Liver (tissue), 9 donors: ENCODE data around the gene AGER. TPM values are rescaled to one million over a fixed set of nuclear protein-coding genes. Genes with fewer than 3 reads are reported as not detected.

Source experiments
- DNase-seq: peaks from one replicate; pipeline ENCODE4 v3.0.0-alpha.2; 2017; ENCODE audit warnings: low spot score
- H3K27ac ChIP-seq, 2 donors: one replicate each; pipeline ENCODE4 v1.7.0; 2013; ENCODE audit warnings: inconsistent platforms in 2 of 2, low read length in 2 of 2, control low read depth in 1 of 2, low read depth in 1 of 2, mild to moderate bottlenecking in 1 of 2
- H3K27me3 ChIP-seq, 4 donors: one replicate each; pipeline versions ENCODE4 v1.6.1 to v1.7.0; 2013; ENCODE audit warnings: low read length in 3 of 4, inconsistent platforms in 1 of 4, mild to moderate bottlenecking in 1 of 4, moderate library complexity in 1 of 4; ENCODE audit not compliant: control insufficient read depth in 4 of 4, insufficient read depth in 4 of 4
- H3K36me3 ChIP-seq, 4 donors: one replicate each; pipeline versions ENCODE4 v1.6.1 to v1.7.0; 2013; ENCODE audit warnings: low read length in 3 of 4, mild to moderate bottlenecking in 3 of 4, low read depth in 1 of 4, moderate library complexity in 1 of 4; ENCODE audit not compliant: control insufficient read depth in 4 of 4, insufficient read depth in 3 of 4
- H3K4me1 ChIP-seq, 4 donors: one replicate each; pipeline versions ENCODE4 v1.6.1 to v1.7.0; 2013; ENCODE audit warnings: low read length in 3 of 4, mild to moderate bottlenecking in 3 of 4, moderate library complexity in 1 of 4; ENCODE audit not compliant: control insufficient read depth in 4 of 4, insufficient read depth in 4 of 4
- H3K4me3 ChIP-seq, 3 donors: one replicate each; pipeline versions ENCODE4 v1.6.1 to v1.7.0; 2013; ENCODE audit warnings: low read length in 3 of 3, control low read depth in 1 of 3, low read depth in 1 of 3, mild to moderate bottlenecking in 1 of 3
- H3K9ac ChIP-seq, 2 donors: one replicate each; pipeline ENCODE4 v1.7.0; 2013; ENCODE audit warnings: low read length in 2 of 2, mild to moderate bottlenecking in 2 of 2, moderate library complexity in 2 of 2, control low read depth in 1 of 2, low read depth in 1 of 2
- H3K9me3 ChIP-seq, 4 donors: one replicate each; pipeline versions ENCODE4 v1.6.1 to v1.7.0; 2013; ENCODE audit warnings: low read length in 3 of 4; ENCODE audit not compliant: control insufficient read depth in 4 of 4
- CTCF ChIP-seq: fragments of 150-350 bp; IDR thresholded peaks from 2 replicates; pipeline ENCODE4 v1.5.1; 2017; ENCODE audit warnings: improper control_type of control experiment, low read depth, low read length; ENCODE audit not compliant: missing input control
- EGR1 ChIP-seq, 2 donors: IDR thresholded peaks; 2 replicates each; pipeline ENCODE4 v1.6.1; 2016 to 2018; ENCODE audit warnings: antibody characterized with exemption in 2 of 2, low read depth in 2 of 2
- GABPA ChIP-seq, 2 donors: IDR thresholded peaks in 1 of 2; conservative IDR thresholded peaks in 1 of 2; 2 replicates each; pipeline ENCODE4 v1.6.1; 2016; ENCODE audit warnings: antibody characterized with exemption in 2 of 2, mild to moderate bottlenecking in 1 of 2, moderate library complexity in 1 of 2
- HNF4A ChIP-seq, 2 donors: conservative IDR thresholded peaks; 2 replicates each; pipeline ENCODE4 v1.6.1; 2016; ENCODE audit warnings: antibody characterized with exemption in 2 of 2, mild to moderate bottlenecking in 2 of 2
- HNF4G ChIP-seq: IDR thresholded peaks from 2 replicates; pipeline ENCODE4 v1.6.1; 2016; ENCODE audit warnings: antibody characterized with exemption
- JUND ChIP-seq, 2 donors: IDR thresholded peaks; 2 replicates each; pipeline ENCODE4 v1.6.1; 2016; ENCODE audit warnings: antibody characterized with exemption in 2 of 2
- NR2F2 ChIP-seq: IDR thresholded peaks from 2 replicates; pipeline ENCODE4 v1.6.1; 2016; ENCODE audit warnings: antibody characterized with exemption
- REST ChIP-seq: IDR thresholded peaks from 2 replicates; pipeline ENCODE4 v1.6.1; 2016; ENCODE audit warnings: antibody characterized with exemption, mild to moderate bottlenecking
- RXRA ChIP-seq, 2 donors: IDR thresholded peaks; 2 replicates each; pipeline ENCODE4 v1.6.1; 2017 to 2018; ENCODE audit warnings: antibody characterized with exemption in 2 of 2, mild to moderate bottlenecking in 1 of 2
- TAF1 ChIP-seq: conservative IDR thresholded peaks from 2 replicates; pipeline ENCODE4 v1.6.1; 2016; ENCODE audit warnings: antibody characterized with exemption, mild to moderate bottlenecking
- YY1 ChIP-seq: IDR thresholded peaks from 2 replicates; pipeline ENCODE4 v1.6.1; 2016; ENCODE audit warnings: antibody characterized with exemption, mild to moderate bottlenecking
- ZBTB33 ChIP-seq: IDR thresholded peaks from 2 replicates; pipeline ENCODE4 v1.6.1; 2016; ENCODE audit warnings: antibody characterized with exemption
- WGBS: extraction: QIAGEN DNeasy Blood & Tissue Kit; methylation state at CpG from one replicate; pipeline ENCODE4 v1.1.7; 2013; 5-methylcytosine and 5-hydroxymethylcytosine counted together
- polyA plus RNA-seq, 2 donors: library from polyadenylated mRNA; stranded (reverse) in 1 of 2; unstranded in 1 of 2; fragments of 200-250 nt in 1 of 2; fragments of >200 nt in 1 of 2; fragmentation: Nextera tagmentation in 1 of 2; extraction: Ambion mirVana in 1 of 2; gene quantifications; one replicate each; pipeline versions ENCODE4 v1.2.1 to v1.2.3, GENCODE V29; 2013 to 2015
- total RNA-seq, 2 donors: library from RNA; depleted of rRNA; stranded (reverse); fragments of >200 nt; gene quantifications; one replicate each; pipeline ENCODE4 v1.2.3, GENCODE V29; 2014
- donor health status: healthy.
- donor health status: healthy.
- donor health status: healthy.
- donor health status: healthy.
- donor health status: healthy.

The AGER gene
- total and polyA plus RNA-seq, 4 donors = 0.47 to 0.92 (median 0.83) TPM

- 49% methylated on average over 20 of the region's 20 CpGs for WGBS
- Histone ChIP-seq H3K36me3 (no peaks in the 10 kb centered on the region), H3K9ac (no peak within 1 kb of the TSS), H3K4me1 (no peaks in the 10 kb centered on the region), H3K9me3 (no peaks in the 10 kb centered on the region), H3K4me3 (peak within 1 kb of the TSS in 2 of 3 donors; percentile 9 to 29), H3K27ac (peak within 1 kb of the TSS; percentile 40 to 66), H3K27me3 (no peaks in the 10 kb centered on the region)
- peak; percentile 11 to 29 for TF ChIP-seq RXRA (IDR thresholded peaks at IDR 0.05)
- TF ChIP-seq NR2F2 = peak; percentile 91
- TF ChIP-seq GABPA (IDR thresholded peaks at IDR 0.05 in 1 of 2, conservative IDR thresholded peaks at IDR 0.05 in 1 of 2) = no peak
- DNase-seq = no peak
Measured at GRCh38 chr6:32223258-32224235, 39.5 kb upstream of the AGER start, which contains the start of gene NOTCH4. Gene NOTCH4, minus strand, starts transcription at chr6:32224067. Its CDS starts 139 bp downstream, at chr6:32223928.

- Histone ChIP-seq H3K36me3 (no peaks in the 10 kb centered on the region), H3K9ac (no peak overlapping the region), H3K9me3 (no peaks in the 10 kb centered on the region), H3K27ac (peak overlapping the region in 1 of 2 donors; percentile 40), H3K4me1 (no peaks in the 10 kb centered on the region), H3K4me3 (peak overlapping the region in 1 of 3 donors; percentile 29), H3K27me3 (no peaks in the 10 kb centered on the region)
- WGBS = 82% methylated on average over 8 of the region's 8 CpGs
- no peak for DNase-seq
- no peak for TF ChIP-seq HNF4G
- no peak for TF ChIP-seq ZBTB33
- no peak for TF ChIP-seq CTCF
- TF ChIP-seq REST = no peak
- no peak for TF ChIP-seq YY1
- no peak for TF ChIP-seq EGR1 (IDR thresholded peaks at IDR 0.05; ENCODE audit: low read depth in 2 of 2)
- TF ChIP-seq JUND (IDR thresholded peaks at IDR 0.05) = no peak
- no peak for TF ChIP-seq HNF4A (conservative IDR thresholded peaks at IDR 0.05)
- no peak for TF ChIP-seq TAF1
Measured at GRCh38 chr6:32222333-32223230, 38.5 kb upstream of the AGER start.
